Naive thymus-derived CD8-positive, alpha-beta T cell (primary cell): ENCODE results near the gene RETREG3. TPM values are rescaled to one million over a fixed set of nuclear protein-coding genes. Genes with fewer than 3 reads are reported as not detected.
"Not testable (repeated sequence)": the region's sequence is repeated elsewhere in the genome, so short reads cannot be mapped to it uniquely, and the experiment has no call there.

ENCODE experiments used
- ATAC-seq, 2 donors: fragments of 150-1000 bp; cut with Tn5 transposase in 1 of 2; sonication (Bioruptor Pico), chemical (Tn5 transposase) in 1 of 2; 1 replicate in 1 of 2; 2 replicates in 1 of 2; pipeline ENCODE4 v1.10.0; 2021; ENCODE audit warnings: mild to moderate bottlenecking in 2 of 2, moderate library complexity in 2 of 2
- POLR2A ChIA-PET: fragments of 350-600 bp; sonication (Branson Sonifier 250); formaldehyde crosslinking; loops from one replicate; lab custom pipeline; 2021; ENCODE audit warnings: antibody characterized with exemption; lab: Charles Lee
- DNase-seq, 10 donors: peaks; one replicate each; pipeline versions ENCODE4 v3.0.0 to v3.0.0-alpha.2; 2020 to 2022
- H3K27ac Mint-ChIP-seq, 10 donors: one replicate each; pipeline ENCODE4 v1.8.0; 2020 to 2022; ENCODE audit warnings: mild to moderate bottlenecking in 10 of 10, mixed read lengths in 10 of 10, moderate library complexity in 4 of 10, inconsistent platforms in 1 of 10
- H3K27me3 Mint-ChIP-seq, 5 donors: one replicate each; pipeline ENCODE4 v1.8.0; 2021 to 2022; ENCODE audit warnings: mixed read lengths in 5 of 5
- H3K36me3 Mint-ChIP-seq, 3 donors: one replicate each; pipeline ENCODE4 v1.8.0; 2020 to 2022; ENCODE audit warnings: mixed read lengths in 3 of 3, mild to moderate bottlenecking in 2 of 3, inconsistent platforms in 1 of 3
- H3K4me1 Mint-ChIP-seq, 4 donors: one replicate each; pipeline ENCODE4 v1.8.0; 2021 to 2022; ENCODE audit warnings: mixed read lengths in 4 of 4
- H3K4me3 Mint-ChIP-seq, 10 donors: one replicate each; pipeline ENCODE4 v1.8.0; 2020 to 2022; ENCODE audit warnings: mild to moderate bottlenecking in 10 of 10, mixed read lengths in 10 of 10, moderate library complexity in 6 of 10, inconsistent platforms in 1 of 10
- H3K9me3 Mint-ChIP-seq, 9 donors: one replicate each; pipeline ENCODE4 v1.8.0; 2020 to 2022; ENCODE audit warnings: mixed read lengths in 9 of 9, mild to moderate bottlenecking in 3 of 9, inconsistent platforms in 1 of 9, moderate library complexity in 1 of 9
- polyA plus RNA-seq, 3 donors: library from polyadenylated mRNA; unstranded; fragments of 300-500 nt; fragmentation: Illumina TruSeq; gene quantifications; one replicate each; pipeline ENCODE4 v1.2.3, GENCODE V29; 2021
- total RNA-seq, 8 experiments: library from RNA in 2 of 8; stranded (reverse) in 2 of 8; gene quantifications; one replicate each; pipeline ENCODE4 v1.2.3 and lab custom pipeline; 2021 to 2026

RETREG3 gene
- total and polyA plus RNA-seq, 5 experiments from 2014 or later: 119 to 147 (median 131) TPM

GRCh38 chr17:42627032-42627764, 18.0 kb upstream of the RETREG3 start:
- ATAC-seq, POLR2A ChIA-PET, H3K4me3 Mint-ChIP-seq, DNase-seq, H3K36me3 Mint-ChIP-seq, H3K27me3 Mint-ChIP-seq, H3K9me3 Mint-ChIP-seq, H3K4me1 Mint-ChIP-seq: not testable (repeated sequence)
- peak overlapping the region in 1 of 10 donors; percentile 82 for H3K27ac Mint-ChIP-seq

GRCh38 chr17:42623732-42624596, 14.8 kb upstream of the RETREG3 start:
- POLR2A ChIA-PET: interaction anchor here (0.6 to 0.7 kb wide), 2 partner anchors 464 to 1712 kb away, joined by 4 to 5 read pairs; no protein-coding TSS in a partner anchor
- Mint-ChIP-seq H3K36me3 (no peaks in the 10 kb centered on the region), H3K4me3 (no peak overlapping the region), H3K4me1 (peaks cover 0 to 2% (median 0%) of the 10 kb centered on the region in 4 donors), H3K27ac (no peak overlapping the region), H3K9me3 (no peaks in the 10 kb centered on the region), H3K27me3 (no peaks in the 10 kb centered on the region)
- DNase-seq (no peak), ATAC-seq (no peak)

- Mint-ChIP-seq H3K27me3 (no peaks in the 10 kb centered on the region), H3K27ac (no peak overlapping the region), H3K4me1 (peaks cover 0 to 8% (median under 1%) of the 10 kb centered on the region in 4 donors), H3K9me3 (no peaks in the 10 kb centered on the region), H3K36me3 (no peaks in the 10 kb centered on the region), H3K4me3 (no peak overlapping the region)
- POLR2A ChIA-PET: interaction anchor here (0.6 kb wide), 1 partner anchor 1713 kb away, joined by 4 read pairs; no protein-coding TSS in a partner anchor
- DNase-seq (no peak), ATAC-seq (no peak)
Measured at GRCh38 chr17:42623271-42623670, 14.1 kb upstream of the RETREG3 start.

- H3K27me3 Mint-ChIP-seq, H3K36me3 Mint-ChIP-seq, DNase-seq, H3K4me3 Mint-ChIP-seq, H3K9me3 Mint-ChIP-seq, POLR2A ChIA-PET, ATAC-seq, H3K4me1 Mint-ChIP-seq: not testable (repeated sequence)
- peak overlapping the region in 1 of 10 donors; percentile 13 for H3K27ac Mint-ChIP-seq
Measured at GRCh38 chr17:42621987-42622386, 12.8 kb upstream of the RETREG3 start.

- Mint-ChIP-seq H3K27me3 (no peaks in the 10 kb centered on the region), H3K4me1 (peaks cover 0 to 8% (median under 1%) of the 10 kb centered on the region in 4 donors), H3K4me3 (no peak overlapping the region), H3K36me3 (peaks cover 0 to 22% (median 13%) of the 10 kb centered on the region in 3 donors), H3K27ac (peak overlapping the region in 1 of 10 donors; percentile 17), H3K9me3 (no peaks in the 10 kb centered on the region)
- POLR2A ChIA-PET: no interaction called here
- ATAC-seq (no peak), DNase-seq (no peak)
Measured at GRCh38 chr17:42618442-42619150, 9.4 kb upstream of the RETREG3 start.

- Mint-ChIP-seq H3K4me3 (no peak overlapping the region), H3K27me3 (no peaks in the 10 kb centered on the region), H3K4me1 (peaks cover 0 to 8% (median under 1%) of the 10 kb centered on the region in 4 donors), H3K27ac (no peak overlapping the region), H3K9me3 (no peaks in the 10 kb centered on the region), H3K36me3 (peaks cover 0 to 27% (median 15%) of the 10 kb centered on the region in 3 donors)
- ATAC-seq: no peak
- POLR2A ChIA-PET: interaction anchor here (0.5 kb wide), 1 partner anchor 87 kb away, joined by 3 read pairs; no protein-coding TSS in a partner anchor
- DNase-seq: no peak
Measured at GRCh38 chr17:42617956-42618431, 8.8 kb upstream of the RETREG3 start.

- Mint-ChIP-seq H3K4me3 (no peak overlapping the region), H3K27me3 (no peaks in the 10 kb centered on the region), H3K4me1 (peaks cover 5 to 15% (median 11%) of the 10 kb centered on the region in 4 donors), H3K9me3 (no peaks in the 10 kb centered on the region), H3K27ac (peak overlapping the region in 1 of 10 donors; percentile 28), H3K36me3 (peaks cover under 1 to 41% (median 22%) of the 10 kb centered on the region in 3 donors)
- ATAC-seq (no peak), DNase-seq (no peak)
- POLR2A ChIA-PET: no interaction called here
Measured at GRCh38 chr17:42613699-42614295, 4.6 kb upstream of the RETREG3 start.

GRCh38 chr17:42612013-42612412, 2.8 kb upstream of the RETREG3 start:
- peaks cover 3 to 41% (median 22%) of the 10 kb centered on the region in 3 donors for H3K36me3 Mint-ChIP-seq
- no peaks in the 10 kb centered on the region for H3K9me3 Mint-ChIP-seq
- DNase-seq: no peak
- H3K27ac Mint-ChIP-seq: peak overlapping the region in 2 of 10 donors; percentile 7 to 27
- POLR2A ChIA-PET: interaction anchor here (1.0 kb wide), 1 partner anchor 21 kb away, joined by 3 read pairs; no protein-coding TSS in a partner anchor
- no peaks in the 10 kb centered on the region for H3K27me3 Mint-ChIP-seq
- no peak for ATAC-seq
- peaks cover 9 to 26% (median 22%) of the 10 kb centered on the region in 4 donors for H3K4me1 Mint-ChIP-seq
- H3K4me3 Mint-ChIP-seq: peak overlapping the region in 2 of 10 donors; percentile 53 to 75

GRCh38 chr17:42609814-42610801, 934 bp upstream of the RETREG3 start:
- peak in 3 of 10 donors; percentile 6 to 21 (median 15) for DNase-seq
- Mint-ChIP-seq H3K27ac (peak overlapping the region; percentile 94 to 100 (median 99)), H3K36me3 (peaks cover 3 to 46% (median 19%) of the 10 kb centered on the region in 3 donors), H3K4me1 (peaks cover 21 to 46% (median 41%) of the 10 kb centered on the region in 4 donors), H3K4me3 (peak overlapping the region; percentile 97 to 100 (median 100))
- H3K27me3 Mint-ChIP-seq, ATAC-seq, H3K9me3 Mint-ChIP-seq: not testable (repeated sequence)
- POLR2A ChIA-PET: interaction anchor here (0.5 to 3.3 kb wide), 22 partner anchors 9 to 757 kb away, joined by 3 to 26 read pairs (median 4); partner anchors contain the start of genes CNP, MLX, NAGLU and PSMC3IP

GRCh38 chr17:42608305-42609181, 631 bp downstream of the RETREG3 start:
- DNase-seq (peak in 5 of 10 donors; percentile 7 to 40 (median 37)), ATAC-seq (peak; percentile 66 to 68)
- no peaks in the 10 kb centered on the region for H3K27me3 Mint-ChIP-seq
- H3K27ac Mint-ChIP-seq: peak overlapping the region; percentile 94 to 100 (median 99)
- peaks cover 3 to 48% (median 9%) of the 10 kb centered on the region in 3 donors for H3K36me3 Mint-ChIP-seq
- peaks cover 29 to 59% (median 56%) of the 10 kb centered on the region in 4 donors for H3K4me1 Mint-ChIP-seq
- POLR2A ChIA-PET: interaction anchor here (0.6 to 3.3 kb wide), 27 partner anchors 9 to 759 kb away, joined by 3 to 26 read pairs (median 4); partner anchors contain the start of genes CNP, CNTNAP1, MLX and NAGLU
- peak overlapping the region; percentile 97 to 100 (median 100) for H3K4me3 Mint-ChIP-seq
- H3K9me3 Mint-ChIP-seq: no peaks in the 10 kb centered on the region
